Uterus (tissue), 2 donors: ENCODE data around the gene LDLRAD4.

Source experiments
- POLR2A ChIP-seq, 2 donors: fragments of 450-650 bp; IDR thresholded peaks; one replicate each; pipeline ENCODE4 v1.6.1; 2016; ENCODE audit warnings: antibody characterized with exemption in 2 of 2, mild to moderate bottlenecking in 1 of 2, moderate library complexity in 1 of 2
- TF ChIP-seq, protein P1 (sequence below), 4 experiments: fragments of 200-600 bp in 2 of 4; fragments of 450-650 bp in 2 of 4; sonication (generic) in 2 of 4; IDR thresholded peaks; one replicate each; pipeline ENCODE4 v1.5.1; 2016 to 2019; ENCODE audit warnings: antibody characterized with exemption in 4 of 4, mild to moderate bottlenecking in 2 of 4, moderate library complexity in 1 of 4

DNA sequence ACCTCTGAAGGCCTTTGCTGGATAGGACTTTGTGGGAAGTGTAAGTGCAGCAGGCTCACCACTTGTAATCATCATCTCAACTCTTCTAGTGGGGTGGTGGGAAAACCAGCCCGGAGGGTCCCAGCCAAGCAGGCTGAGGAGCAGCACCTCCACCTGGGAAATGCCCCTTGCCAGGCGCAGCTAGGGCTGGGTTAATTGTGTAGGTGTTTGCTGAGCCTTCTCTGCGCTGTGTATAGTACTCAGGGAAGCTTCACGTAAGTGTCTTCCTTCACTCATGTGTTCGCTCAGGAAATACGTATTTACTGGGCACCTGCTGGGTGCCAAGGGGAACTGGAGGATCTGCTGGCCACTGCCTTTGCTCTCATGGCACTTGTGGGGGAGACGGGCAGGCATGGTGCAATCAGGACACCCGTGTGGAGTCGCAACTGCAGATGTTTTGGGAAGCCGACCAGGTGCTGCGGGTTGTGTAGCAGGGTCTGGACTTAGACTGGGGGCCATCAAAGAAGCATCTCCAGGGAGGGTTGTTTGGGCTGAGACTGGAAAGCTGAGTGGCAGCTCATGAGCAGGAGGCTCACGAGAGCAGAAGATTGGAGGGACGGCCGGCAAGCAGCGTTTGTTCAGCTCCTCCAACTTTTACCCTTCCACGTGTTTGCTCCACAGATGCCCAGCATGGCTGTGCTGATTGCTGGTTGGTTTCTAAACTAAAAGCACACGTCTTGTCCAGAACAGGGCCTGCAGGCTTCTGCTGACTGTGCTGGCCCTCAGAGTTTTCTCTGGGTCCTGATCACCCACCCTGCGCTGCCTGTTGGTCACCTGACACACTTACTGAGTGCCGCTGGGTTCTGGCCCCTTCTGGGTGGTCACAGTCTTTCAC, 164.6 kb downstream of the LDLRAD4 start:
- TF ChIP-seq, protein P1, sequence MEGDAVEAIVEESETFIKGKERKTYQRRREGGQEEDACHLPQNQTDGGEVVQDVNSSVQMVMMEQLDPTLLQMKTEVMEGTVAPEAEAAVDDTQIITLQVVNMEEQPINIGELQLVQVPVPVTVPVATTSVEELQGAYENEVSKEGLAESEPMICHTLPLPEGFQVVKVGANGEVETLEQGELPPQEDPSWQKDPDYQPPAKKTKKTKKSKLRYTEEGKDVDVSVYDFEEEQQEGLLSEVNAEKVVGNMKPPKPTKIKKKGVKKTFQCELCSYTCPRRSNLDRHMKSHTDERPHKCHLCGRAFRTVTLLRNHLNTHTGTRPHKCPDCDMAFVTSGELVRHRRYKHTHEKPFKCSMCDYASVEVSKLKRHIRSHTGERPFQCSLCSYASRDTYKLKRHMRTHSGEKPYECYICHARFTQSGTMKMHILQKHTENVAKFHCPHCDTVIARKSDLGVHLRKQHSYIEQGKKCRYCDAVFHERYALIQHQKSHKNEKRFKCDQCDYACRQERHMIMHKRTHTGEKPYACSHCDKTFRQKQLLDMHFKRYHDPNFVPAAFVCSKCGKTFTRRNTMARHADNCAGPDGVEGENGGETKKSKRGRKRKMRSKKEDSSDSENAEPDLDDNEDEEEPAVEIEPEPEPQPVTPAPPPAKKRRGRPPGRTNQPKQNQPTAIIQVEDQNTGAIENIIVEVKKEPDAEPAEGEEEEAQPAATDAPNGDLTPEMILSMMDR (IDR thresholded peaks at IDR 0.05): no peak
- no peak for TF ChIP-seq POLR2A (IDR thresholded peaks at IDR 0.05)
